ENCODE measurements around the gene MBOAT2.

MBOAT2 gene

DNA sequence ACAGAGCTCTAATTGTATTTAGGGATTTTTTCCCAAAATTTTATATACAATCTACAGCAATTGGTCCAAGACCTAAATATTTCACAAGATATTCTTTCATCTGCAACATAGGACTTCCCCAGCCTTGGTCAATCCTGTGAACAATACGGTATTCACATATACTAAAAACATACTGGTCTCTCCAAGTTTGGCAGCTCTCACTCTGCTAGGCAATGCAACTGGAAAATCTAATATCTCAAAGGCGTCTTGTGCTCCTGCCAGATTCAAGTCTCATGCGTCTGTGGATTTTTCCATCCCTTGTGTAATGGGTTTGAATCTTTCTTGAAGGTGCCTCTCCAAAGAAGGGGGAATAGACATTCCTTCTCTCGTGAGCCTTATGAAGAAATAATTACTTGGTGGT lies 27.4 kb upstream of the MBOAT2 start:
- Histone ChIP-seq H3K36me3 (ENCODE audit: control insufficient read depth, insufficient read depth, low read length) (no peaks in the 10 kb centered on the region), H3K27me3 (replicated peaks; ENCODE audit: control insufficient read depth, insufficient read depth, low read length) (no peaks in the 10 kb centered on the region), H3K4me3 (replicated peaks; ENCODE audit: low read depth, low read length) (no peak overlapping the region)
- TF ChIP-seq, protein P1, sequence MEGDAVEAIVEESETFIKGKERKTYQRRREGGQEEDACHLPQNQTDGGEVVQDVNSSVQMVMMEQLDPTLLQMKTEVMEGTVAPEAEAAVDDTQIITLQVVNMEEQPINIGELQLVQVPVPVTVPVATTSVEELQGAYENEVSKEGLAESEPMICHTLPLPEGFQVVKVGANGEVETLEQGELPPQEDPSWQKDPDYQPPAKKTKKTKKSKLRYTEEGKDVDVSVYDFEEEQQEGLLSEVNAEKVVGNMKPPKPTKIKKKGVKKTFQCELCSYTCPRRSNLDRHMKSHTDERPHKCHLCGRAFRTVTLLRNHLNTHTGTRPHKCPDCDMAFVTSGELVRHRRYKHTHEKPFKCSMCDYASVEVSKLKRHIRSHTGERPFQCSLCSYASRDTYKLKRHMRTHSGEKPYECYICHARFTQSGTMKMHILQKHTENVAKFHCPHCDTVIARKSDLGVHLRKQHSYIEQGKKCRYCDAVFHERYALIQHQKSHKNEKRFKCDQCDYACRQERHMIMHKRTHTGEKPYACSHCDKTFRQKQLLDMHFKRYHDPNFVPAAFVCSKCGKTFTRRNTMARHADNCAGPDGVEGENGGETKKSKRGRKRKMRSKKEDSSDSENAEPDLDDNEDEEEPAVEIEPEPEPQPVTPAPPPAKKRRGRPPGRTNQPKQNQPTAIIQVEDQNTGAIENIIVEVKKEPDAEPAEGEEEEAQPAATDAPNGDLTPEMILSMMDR (IDR thresholded peaks at IDR 0.05; ENCODE audit: insufficient read depth, low read length, poor library complexity, severe bottlenecking) = no peak
- DNase-seq (ENCODE audit: extremely low read depth, insufficient read length) = no peak

DNA sequence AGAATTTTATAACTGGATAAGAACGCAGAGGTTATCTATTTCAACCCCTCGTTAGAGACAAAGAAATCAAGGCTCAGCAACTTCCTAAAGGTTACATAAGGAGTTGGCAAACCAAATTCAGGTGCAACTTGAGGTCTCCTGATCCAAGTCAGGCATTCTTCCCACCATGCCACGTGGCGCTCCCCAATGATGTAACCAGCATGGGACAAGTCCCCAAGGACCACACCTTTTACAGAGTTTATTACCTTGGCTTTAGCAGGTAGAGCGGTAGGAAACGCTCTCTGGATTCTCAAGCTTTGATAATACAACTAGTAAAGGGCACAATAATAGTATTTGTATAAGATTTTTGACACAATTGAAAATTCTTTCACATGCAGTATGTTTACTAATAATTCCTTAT lies 26.7 kb upstream of the MBOAT2 start:
- H3K36me3 ChIP-seq (ENCODE audit: control insufficient read depth, insufficient read depth, low read length) = no peaks in the 10 kb centered on the region
- no peaks in the 10 kb centered on the region for H3K27me3 ChIP-seq (replicated peaks; ENCODE audit: control insufficient read depth, insufficient read depth, low read length)
- TF ChIP-seq, protein P1 (IDR thresholded peaks at IDR 0.05; ENCODE audit: insufficient read depth, low read length, poor library complexity, severe bottlenecking) = no peak
- H3K4me3 ChIP-seq (replicated peaks; ENCODE audit: low read depth, low read length) = no peak overlapping the region
- no peak for DNase-seq (ENCODE audit: extremely low read depth, insufficient read length)

DNA sequence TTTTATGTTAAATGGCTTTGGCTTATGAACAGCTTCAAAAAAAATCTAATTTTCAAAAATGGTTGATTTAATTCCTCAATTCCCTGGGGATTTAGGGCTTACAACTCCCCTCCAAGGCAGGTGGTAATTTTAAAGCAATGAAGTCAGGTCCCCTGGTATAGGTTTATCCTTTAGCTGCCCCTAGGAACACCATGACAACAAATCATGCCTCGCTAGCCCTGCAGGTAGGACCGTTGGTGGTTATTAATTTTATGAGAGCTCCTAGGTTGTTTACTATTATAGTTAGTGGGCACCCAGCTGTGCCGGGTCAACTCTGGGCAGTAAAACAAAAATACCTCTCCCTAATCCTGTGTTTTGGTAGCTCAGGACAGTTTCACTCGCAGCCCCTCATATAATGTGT lies 26.2 kb upstream of the MBOAT2 start:
- no peak for DNase-seq (ENCODE audit: extremely low read depth, insufficient read length)
- no peak overlapping the region for H3K4me3 ChIP-seq (replicated peaks; ENCODE audit: low read depth, low read length)
- H3K36me3 ChIP-seq (ENCODE audit: control insufficient read depth, insufficient read depth, low read length) = no peaks in the 10 kb centered on the region
- TF ChIP-seq, protein P1 (IDR thresholded peaks at IDR 0.05; ENCODE audit: insufficient read depth, low read length, poor library complexity, severe bottlenecking) = no peak
- no peaks in the 10 kb centered on the region for H3K27me3 ChIP-seq (replicated peaks; ENCODE audit: control insufficient read depth, insufficient read depth, low read length)

DNA sequence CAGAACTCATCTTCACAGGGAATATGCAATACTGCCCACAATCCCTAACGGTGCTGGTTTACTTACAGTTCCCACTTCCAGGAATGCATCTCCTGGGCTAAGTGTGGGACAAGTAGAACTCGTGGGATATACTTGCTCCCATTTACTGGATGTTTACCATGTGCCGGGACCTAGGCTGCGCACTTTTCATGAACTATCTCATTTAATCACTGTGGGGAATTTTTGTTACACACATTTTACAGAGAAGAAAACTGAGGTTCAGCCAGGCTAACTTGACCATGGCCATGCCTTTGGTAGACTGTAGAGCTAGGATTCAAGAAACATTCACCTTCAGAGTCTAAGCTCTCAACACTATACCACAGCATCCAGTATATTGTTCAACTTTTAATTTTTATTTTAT lies 24.4 kb upstream of the MBOAT2 start:
- Histone ChIP-seq H3K4me3 (replicated peaks; ENCODE audit: low read depth, low read length) (no peak overlapping the region), H3K27me3 (replicated peaks; ENCODE audit: control insufficient read depth, insufficient read depth, low read length) (no peaks in the 10 kb centered on the region), H3K36me3 (ENCODE audit: control insufficient read depth, insufficient read depth, low read length) (no peaks in the 10 kb centered on the region)
- TF ChIP-seq, protein P1 (IDR thresholded peaks at IDR 0.05; ENCODE audit: insufficient read depth, low read length, poor library complexity, severe bottlenecking) = no peak
- no peak for DNase-seq (ENCODE audit: extremely low read depth, insufficient read length)

DNA sequence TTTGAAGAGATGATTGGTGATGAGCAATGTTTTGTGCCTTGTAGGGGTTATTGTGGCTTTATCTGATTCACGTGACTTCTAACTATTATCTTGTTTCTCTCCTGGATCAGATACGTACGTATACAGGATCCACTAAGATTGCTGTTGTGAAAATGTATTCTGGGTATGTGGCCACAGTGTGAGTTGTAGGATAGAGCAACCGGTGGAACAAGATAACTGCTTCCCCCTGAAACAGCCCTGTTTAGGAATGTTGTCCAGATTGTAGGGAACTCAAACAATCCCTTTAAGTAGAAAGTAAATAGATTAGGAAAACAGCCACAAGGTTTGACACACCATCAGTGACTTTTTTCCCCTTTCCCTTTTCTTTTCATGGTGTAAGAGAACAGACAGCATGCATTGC lies 22.3 kb upstream of the MBOAT2 start:
- TF ChIP-seq, protein P1 (IDR thresholded peaks at IDR 0.05; ENCODE audit: insufficient read depth, low read length, poor library complexity, severe bottlenecking) = no peak

DNA sequence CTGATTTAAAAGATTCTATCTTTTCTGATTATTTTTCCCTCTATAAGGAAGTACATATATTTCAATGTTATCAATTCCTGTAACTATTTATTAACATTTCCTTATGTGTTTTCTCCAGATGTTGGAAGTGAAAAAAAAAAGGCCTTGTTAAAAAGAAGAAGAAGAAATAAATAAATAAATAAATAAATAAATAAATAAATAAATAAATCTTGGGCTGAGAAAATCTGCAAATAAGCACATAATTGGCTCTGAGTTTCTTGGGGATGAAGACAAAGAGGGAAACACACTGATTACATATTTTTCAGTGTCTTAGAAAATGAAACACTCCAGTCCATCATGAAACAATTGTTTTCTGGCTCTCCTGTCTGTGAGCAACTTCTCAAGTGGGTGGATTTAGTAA lies 21.1 kb upstream of the MBOAT2 start:
- DNase-seq (ENCODE audit: extremely low read depth, insufficient read length) = no peak
- no peak overlapping the region for H3K4me3 ChIP-seq (replicated peaks; ENCODE audit: low read depth, low read length)
- H3K27me3 ChIP-seq (replicated peaks; ENCODE audit: control insufficient read depth, insufficient read depth, low read length) = no peaks in the 10 kb centered on the region
- no peaks in the 10 kb centered on the region for H3K36me3 ChIP-seq (ENCODE audit: control insufficient read depth, insufficient read depth, low read length)
- TF ChIP-seq, protein P1 (IDR thresholded peaks at IDR 0.05; ENCODE audit: insufficient read depth, low read length, poor library complexity, severe bottlenecking) = no peak

More for the DNA sequence above, 22.3 kb upstream of the MBOAT2 start:
- DNase-seq (ENCODE audit: extremely low read depth, insufficient read length) = no peak
- no peaks in the 10 kb centered on the region for H3K27me3 ChIP-seq (replicated peaks; ENCODE audit: control insufficient read depth, insufficient read depth, low read length)
- H3K36me3 ChIP-seq (ENCODE audit: control insufficient read depth, insufficient read depth, low read length) = no peaks in the 10 kb centered on the region
- H3K4me3 ChIP-seq (replicated peaks; ENCODE audit: low read depth, low read length) = no peak overlapping the region
